Urinary bladder (tissue), 4 donors: ENCODE results near the gene AATF. TPM values are rescaled to one million over a fixed set of nuclear protein-coding genes. Genes with fewer than 3 reads are reported as not detected.

Source experiments
- DNase-seq: peaks from one replicate; pipeline ENCODE4 v3.0.0-alpha.2; 2015; ENCODE audit errors: extremely low spot score
- H3K27ac ChIP-seq: one replicate; pipeline ENCODE4 v1.5.1; 2013; ENCODE audit warnings: low read depth, mild to moderate bottlenecking, moderate library complexity
- H3K36me3 ChIP-seq: one replicate; pipeline ENCODE4 v1.6.1; 2013; ENCODE audit warnings: mild to moderate bottlenecking, moderate library complexity; ENCODE audit not compliant: insufficient read depth
- H3K4me1 ChIP-seq: one replicate; pipeline ENCODE4 v1.6.1; 2013; ENCODE audit warnings: mild to moderate bottlenecking, moderate library complexity; ENCODE audit not compliant: insufficient read depth
- H3K4me3 ChIP-seq: one replicate; pipeline ENCODE4 v1.5.1; 2013; ENCODE audit warnings: low read depth, low read length
- WGBS: extraction: QIAGEN DNeasy Blood & Tissue Kit; methylation state at CpG from one replicate; pipeline ENCODE4 v1.1.7; 2013; 5-methylcytosine and 5-hydroxymethylcytosine counted together
- polyA plus RNA-seq: library from polyadenylated mRNA; stranded (reverse); fragments of 200-250 nt; gene quantifications from one replicate; pipeline ENCODE4 v1.2.3, GENCODE V29; 2013
- total RNA-seq: library from RNA; depleted of rRNA; stranded (reverse); fragments of >200 nt; gene quantifications from one replicate; pipeline ENCODE4 v1.2.3, GENCODE V29; 2014
- donor health status: healthy with polysubstance abuse.
- donor health status: healthy.

AATF gene
- total and polyA plus RNA-seq, 2 donors: 11.3 to 46.0 TPM

DNA sequence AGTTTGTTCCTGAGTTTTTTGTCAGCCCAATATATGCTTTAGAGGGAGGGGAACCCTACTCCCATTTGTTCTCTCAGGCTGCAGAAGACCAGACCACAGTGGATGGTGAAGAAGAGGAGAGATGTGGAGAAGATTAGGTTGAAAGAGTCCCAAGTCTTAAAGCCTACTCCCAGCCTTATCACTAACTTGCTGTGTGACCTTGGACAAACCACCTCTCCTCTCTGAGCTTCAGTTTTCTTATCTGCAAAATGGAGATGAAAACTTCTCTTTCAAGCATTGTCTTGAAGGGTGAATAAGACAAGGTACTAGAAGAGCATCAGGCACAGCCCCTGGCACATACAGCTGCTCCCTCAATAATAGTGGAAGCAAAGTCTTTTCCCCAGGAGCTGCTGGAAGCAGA, 26.6 kb upstream of the AATF start:
- no peaks in the 10 kb centered on the region for H3K4me1 ChIP-seq
- DNase-seq: no peak
- H3K27ac ChIP-seq: no peak overlapping the region
- no peaks in the 10 kb centered on the region for H3K36me3 ChIP-seq
- no peak overlapping the region for H3K4me3 ChIP-seq

DNA sequence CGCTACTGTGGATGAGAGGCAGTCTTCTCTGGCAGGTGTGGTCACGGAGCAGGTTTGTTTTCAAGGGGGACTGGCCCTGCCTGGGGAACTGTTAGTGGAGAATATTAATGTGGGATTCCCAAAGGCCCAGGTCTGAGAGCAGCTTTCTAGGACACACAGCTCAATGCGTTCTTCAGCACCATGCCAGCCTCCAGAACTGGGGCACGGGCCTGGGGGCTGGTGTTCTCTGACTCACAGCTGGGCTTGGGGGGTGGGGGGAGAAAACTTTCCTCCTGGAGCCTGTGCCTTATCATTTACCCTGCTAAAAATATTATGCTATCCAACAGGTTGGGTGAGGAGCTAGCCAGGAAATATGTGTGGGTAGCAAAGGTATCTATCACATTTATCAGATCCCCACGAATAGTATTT, 24.9 kb upstream of the AATF start:
- 69% methylated on average over 5 of the region's 5 CpGs for WGBS
- no peak overlapping the region for H3K4me3 ChIP-seq
- DNase-seq: no peak

DNA sequence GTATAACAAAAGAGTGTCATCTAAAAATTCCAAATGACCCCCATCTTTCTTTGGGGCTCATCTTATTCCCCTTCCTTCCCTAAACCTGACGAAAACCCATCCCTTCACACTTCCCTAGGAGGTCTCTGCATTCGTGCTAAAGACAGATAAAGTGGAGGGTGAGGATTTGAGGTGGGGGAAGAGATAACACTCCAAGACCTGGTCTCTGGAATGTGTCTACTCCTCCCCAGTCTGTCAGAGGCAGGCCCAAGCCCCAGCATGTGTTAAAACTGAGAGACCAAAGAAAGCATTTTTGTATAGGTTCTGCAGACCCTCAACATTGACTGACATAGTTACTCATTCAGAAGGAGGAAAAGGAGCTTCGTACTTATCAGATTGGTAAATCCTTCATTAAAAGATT, 22.5 kb upstream of the AATF start:
- no peak for DNase-seq
- no peak overlapping the region for H3K4me3 ChIP-seq
- H3K4me1 ChIP-seq: no peaks in the 10 kb centered on the region
- 80% methylated on average over 3 of the region's 3 CpGs for WGBS
- no peak overlapping the region for H3K27ac ChIP-seq
- no peaks in the 10 kb centered on the region for H3K36me3 ChIP-seq

More for the DNA sequence above, 24.9 kb upstream of the AATF start:
- H3K36me3 ChIP-seq: no peaks in the 10 kb centered on the region
- H3K4me1 ChIP-seq: no peaks in the 10 kb centered on the region
- H3K27ac ChIP-seq: no peak overlapping the region

DNA sequence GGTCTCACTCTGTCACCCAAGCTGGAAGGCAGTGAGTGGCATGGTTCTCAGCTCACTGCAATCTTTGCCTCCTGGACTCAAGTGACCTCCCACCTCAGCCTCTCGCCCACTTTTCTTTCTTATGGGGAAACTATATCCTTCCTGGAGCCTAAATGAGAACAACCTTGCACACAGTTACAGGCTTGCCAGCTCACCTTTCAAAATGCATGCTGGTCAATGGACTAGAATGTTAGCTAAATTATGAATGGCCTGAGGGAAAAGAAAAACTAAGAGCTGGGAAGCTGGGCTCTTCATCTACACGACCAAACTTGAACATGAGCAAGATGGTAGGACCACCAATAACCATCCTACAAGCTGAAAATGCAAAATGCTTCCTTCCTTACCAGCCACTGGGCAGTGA, 22.1 kb upstream of the AATF start:
- WGBS: 80% methylated on average over 2 of the region's 2 CpGs
- no peaks in the 10 kb centered on the region for H3K36me3 ChIP-seq
- DNase-seq: no peak
- H3K4me1 ChIP-seq: no peaks in the 10 kb centered on the region
- H3K27ac ChIP-seq: no peak overlapping the region
- no peak overlapping the region for H3K4me3 ChIP-seq

DNA sequence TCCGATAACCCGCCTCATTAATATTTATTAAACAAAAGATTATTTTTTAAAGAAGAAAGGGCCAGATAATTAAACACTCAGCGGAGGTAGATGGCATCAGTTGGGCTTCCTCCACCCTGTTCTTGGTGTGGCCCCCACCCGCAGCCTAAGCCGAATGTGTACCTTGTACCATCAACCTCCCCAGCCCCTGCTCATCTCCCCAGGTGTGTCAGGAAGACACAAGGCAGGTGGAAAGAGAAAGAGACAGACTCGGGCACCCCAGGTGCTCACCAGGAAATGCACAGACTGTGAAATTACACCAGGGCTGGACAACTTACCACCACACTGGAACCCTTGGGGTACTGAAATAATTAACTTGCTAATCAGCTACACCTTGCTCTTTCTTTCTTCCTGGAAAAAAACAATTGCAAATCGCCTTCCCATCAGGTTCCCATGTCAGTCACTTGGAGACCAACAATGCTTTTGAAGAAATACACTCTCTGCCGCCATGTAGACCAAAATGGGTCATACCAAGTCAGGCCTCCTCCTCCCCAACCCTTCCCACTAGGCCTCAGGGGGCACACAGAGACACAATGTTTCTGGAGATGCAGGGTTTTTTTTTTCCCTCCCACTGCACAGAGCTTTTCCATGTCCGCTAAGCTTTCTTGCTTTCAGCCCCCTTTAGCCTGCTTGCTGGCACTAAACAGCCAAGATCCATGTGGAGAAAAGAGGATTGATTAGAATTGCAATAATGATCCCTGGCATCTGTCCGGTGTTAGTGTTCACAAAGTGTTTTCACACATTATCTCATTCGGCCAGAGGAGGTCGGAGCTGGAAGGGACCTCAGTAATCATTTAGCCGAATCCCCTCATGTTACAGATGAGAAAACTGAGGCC, 20.0 kb upstream of the AATF start:
- H3K36me3 ChIP-seq: no peaks in the 10 kb centered on the region
- no peak overlapping the region for H3K27ac ChIP-seq
- WGBS: 38% methylated on average over 13 of the region's 13 CpGs
- no peak overlapping the region for H3K4me3 ChIP-seq
- no peak for DNase-seq
- H3K4me1 ChIP-seq: no peaks in the 10 kb centered on the region

DNA sequence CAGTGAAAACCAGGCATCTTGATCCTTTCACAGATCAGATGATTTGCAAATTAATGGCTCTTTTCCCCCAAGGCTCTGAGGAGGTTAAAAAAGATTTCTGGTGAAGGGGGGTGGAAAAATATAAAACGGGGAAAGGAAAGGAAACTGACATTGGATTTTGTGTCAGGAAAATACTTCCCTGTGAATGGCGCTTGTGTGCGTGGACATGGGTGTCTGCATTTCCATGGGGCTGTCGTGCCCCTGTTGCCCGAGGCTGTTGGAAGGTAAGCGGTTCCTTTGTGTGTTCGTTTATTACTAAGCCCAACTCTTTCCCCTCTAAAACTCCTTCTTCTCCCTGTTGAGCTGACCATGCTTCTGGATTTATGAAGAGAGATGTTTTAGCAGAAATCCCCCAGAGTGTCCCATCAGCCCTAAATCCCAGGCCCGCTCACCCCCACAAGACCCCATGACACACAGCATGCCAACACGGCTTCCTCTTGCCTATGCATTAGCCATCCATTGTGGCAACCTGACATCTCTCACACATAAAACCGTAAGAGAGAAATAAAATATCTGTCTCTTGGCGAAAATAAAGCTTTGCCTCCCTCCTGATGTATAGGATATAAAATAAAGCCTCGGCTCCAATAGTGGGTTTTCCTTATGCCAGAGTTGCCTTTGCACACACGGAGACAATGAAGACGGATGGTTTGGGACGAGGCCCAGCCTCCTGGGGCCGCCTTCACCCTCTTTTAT, 18.7 kb upstream of the AATF start:
- H3K4me3 ChIP-seq: no peak overlapping the region
- 22% methylated on average over 16 of the region's 16 CpGs for WGBS
- no peaks in the 10 kb centered on the region for H3K4me1 ChIP-seq

DNA sequence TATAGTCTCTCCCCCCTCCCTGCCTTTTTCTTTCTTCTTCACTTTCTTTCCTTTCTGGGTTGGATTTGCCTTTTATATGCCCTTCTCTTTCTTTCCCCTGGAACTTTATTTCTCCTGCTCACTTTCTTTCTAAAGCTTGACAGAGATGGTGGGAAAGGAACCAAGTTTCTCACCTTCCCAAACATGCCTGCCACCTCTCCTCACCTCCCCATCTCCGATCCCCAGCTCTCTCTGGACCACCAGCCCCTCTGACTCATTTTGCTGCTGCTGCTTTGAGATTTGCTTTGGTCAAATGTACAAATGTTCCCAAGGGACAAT, 18.2 kb upstream of the AATF start:
- H3K4me1 ChIP-seq: no peaks in the 10 kb centered on the region
- no peak for DNase-seq
- WGBS: 47% methylated on average over 1 of the region's 1 CpG

More for the DNA sequence above, 18.7 kb upstream of the AATF start:
- no peak for DNase-seq
- H3K27ac ChIP-seq: no peak overlapping the region
- no peaks in the 10 kb centered on the region for H3K36me3 ChIP-seq

DNA sequence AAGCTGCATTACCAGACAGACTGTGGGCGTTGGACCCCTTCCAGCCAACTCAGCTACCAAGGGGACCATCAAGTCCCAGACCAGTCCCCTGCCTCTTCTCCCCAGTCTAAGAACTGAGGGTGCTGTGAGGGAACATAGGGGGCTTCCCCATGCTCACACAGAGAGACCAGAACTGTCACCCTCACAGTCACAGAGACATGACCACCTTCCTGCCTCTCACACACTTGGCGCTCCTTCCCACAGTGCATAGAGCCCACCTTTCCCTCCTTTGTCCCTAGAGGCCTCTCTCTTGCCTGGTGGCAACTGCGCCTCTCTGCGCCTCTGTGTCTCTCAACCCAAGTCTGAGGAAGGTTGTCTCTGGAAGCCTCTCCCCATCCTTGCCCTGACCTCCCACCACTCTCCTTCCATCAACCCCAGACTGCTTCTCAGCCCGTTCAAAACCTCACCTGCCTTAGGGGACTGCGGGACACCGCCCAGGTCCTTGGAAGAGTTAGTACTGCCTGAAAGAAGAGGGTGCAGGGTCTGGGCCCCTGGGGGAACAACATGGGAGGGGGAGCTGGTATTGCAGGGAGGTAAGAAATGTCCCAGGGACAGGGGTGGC, 17.6 kb upstream of the AATF start:
- H3K4me1 ChIP-seq: no peaks in the 10 kb centered on the region
- H3K4me3 ChIP-seq: no peak overlapping the region
- no peak for DNase-seq
- WGBS: 25% methylated on average over 7 of the region's 7 CpGs
- no peak overlapping the region for H3K27ac ChIP-seq
- H3K36me3 ChIP-seq: no peaks in the 10 kb centered on the region

More for the DNA sequence above, 18.2 kb upstream of the AATF start:
- H3K36me3 ChIP-seq: no peaks in the 10 kb centered on the region
- H3K27ac ChIP-seq: no peak overlapping the region
- H3K4me3 ChIP-seq: no peak overlapping the region

DNA sequence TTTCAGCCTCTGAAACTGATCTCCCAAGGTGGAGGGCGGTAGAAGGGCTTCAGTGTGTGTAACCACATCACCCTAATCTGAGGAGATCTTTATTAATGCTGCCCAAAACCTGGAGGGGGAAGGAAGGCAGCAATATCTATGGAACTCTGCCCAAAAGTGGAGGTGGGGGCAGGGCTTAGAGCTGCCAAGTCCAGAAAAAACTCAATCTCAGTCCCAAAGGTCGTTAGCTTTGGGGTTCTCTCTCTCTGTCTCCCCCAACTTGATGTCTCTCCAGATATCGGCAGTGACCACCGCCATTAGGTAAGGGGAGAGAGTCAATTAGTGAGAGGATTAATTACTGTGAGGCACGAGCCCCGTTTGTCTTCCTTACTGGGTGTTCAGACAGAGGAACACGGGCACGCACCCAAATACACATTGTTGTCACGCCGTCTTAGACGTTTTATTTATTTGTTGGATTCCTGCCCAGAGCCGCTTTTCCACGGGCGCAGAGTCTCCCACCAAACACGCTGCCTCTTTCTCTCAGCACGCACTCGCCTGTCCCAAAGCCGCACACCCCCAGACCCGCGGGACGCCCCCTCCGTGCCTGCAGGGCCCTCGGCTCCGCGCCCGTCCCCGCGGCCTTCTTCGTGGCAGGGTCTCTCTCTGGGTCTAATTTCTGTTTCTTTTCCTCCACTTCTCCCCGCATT, 16.9 kb upstream of the AATF start:
- Histone ChIP-seq H3K4me1 (no peaks in the 10 kb centered on the region), H3K27ac (no peak overlapping the region), H3K36me3 (no peaks in the 10 kb centered on the region), H3K4me3 (peak overlapping the region; percentile 3)
- 2% methylated on average over 30 of the region's 30 CpGs for WGBS
- no peak for DNase-seq

DNA sequence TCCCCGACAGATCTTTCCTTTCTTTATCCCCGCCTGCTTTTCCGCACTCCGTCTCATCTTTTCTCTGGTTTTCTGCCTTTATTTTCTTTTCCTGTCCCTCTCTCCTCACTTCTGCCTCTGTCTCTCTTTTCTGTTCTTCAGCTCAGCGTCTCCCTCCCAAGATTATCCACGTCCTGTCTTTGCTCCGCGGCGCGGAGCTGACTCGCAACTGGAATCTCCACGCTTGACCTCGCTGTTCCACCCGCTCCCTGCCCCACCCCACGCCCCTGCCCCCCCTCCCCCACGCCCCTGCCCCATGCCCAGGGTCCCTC, 16.4 kb upstream of the AATF start:
- DNase-seq: no peak
- peak overlapping the region; percentile 3 for H3K4me3 ChIP-seq
- 2% methylated on average over 16 of the region's 16 CpGs for WGBS
- H3K27ac ChIP-seq: no peak overlapping the region
- no peaks in the 10 kb centered on the region for H3K4me1 ChIP-seq
- no peaks in the 10 kb centered on the region for H3K36me3 ChIP-seq

DNA sequence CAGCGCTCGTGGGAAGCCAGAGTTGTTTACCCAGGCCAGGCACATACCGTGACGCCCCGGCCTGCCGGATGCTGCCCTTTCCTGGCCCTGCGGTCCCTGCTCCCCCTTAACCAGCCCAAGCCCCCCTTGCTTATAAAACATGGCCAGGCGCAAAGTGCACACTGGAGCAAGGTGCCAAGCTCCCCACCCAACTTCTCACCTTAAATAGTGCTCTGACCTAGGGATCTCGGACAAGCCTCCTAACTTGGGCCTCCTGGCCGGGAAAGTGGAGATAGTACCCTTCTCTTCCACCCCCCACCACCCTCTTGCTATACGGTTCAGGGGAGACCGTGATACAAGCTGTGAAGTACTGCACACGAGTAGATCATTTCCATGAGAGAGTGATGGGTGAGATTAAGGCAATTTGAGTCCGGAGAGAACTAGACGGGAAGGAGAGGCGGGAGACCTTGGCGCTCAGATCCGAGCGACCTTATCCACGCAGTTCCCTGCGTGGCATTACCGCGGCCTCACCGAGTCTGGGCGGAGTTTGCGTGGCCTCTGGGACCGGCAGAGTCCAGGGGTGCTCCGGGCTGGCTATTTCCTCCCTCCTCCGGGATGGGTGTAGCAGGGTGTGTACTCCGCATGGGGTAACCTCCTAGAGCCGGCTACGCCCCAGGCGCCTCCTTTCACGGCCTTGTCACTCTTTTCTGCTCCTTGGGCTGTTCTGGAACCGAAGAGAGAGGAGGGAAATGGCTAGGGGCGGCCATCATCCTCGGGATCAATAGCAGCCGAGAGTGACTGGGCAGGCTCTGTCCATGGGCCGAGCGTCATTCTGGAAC, 15.9 kb upstream of the AATF start:
- Histone ChIP-seq H3K27ac (no peak overlapping the region), H3K4me1 (no peaks in the 10 kb centered on the region), H3K36me3 (no peaks in the 10 kb centered on the region), H3K4me3 (no peak overlapping the region)
- DNase-seq: no peak
- 5% methylated on average over 40 of the region's 40 CpGs for WGBS

DNA sequence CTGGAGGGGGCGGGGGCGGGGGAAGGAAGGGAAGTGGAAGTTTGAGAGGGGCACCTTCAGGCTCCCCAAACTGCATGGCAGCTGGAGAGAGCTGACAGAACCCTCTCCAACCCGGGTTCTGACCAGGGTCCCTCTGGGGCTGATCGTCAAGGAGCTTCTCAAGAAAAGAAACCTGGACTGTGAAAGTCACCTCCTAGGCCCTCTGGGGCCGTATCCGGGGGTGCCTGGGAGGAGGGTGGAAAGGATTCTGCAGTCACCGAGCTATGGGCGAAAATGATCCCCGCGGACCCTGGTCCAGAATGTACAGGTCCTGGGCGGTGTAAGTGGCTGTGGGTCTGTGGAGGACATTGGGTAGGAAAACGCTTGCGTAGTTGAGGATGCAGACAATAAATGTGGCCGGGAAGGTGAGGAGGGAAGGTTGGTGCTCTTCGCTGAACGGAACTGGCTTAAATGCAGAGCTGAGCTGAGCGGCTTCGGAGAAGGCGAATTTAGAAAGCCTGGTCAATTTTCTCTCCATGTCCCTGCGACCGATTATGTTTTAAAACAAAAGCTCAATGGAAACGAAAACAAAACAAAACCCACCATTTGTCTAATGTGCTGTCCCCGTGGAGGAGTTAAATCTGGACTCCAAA, 15.1 kb upstream of the AATF start:
- Histone ChIP-seq H3K36me3 (no peaks in the 10 kb centered on the region), H3K27ac (no peak overlapping the region), H3K4me3 (no peak overlapping the region), H3K4me1 (no peaks in the 10 kb centered on the region)
- 5% methylated on average over 23 of the region's 23 CpGs for WGBS
- DNase-seq: no peak
